GM23338 (cell line): ENCODE data around the gene ENC1. TPM values are rescaled to one million over a fixed set of nuclear protein-coding genes. Genes with fewer than 3 reads are reported as not detected.

Experiments
- CTCF ChIP-seq, 2 experiments: fragments of 200-600 bp in 1 of 2; sonication (generic) in 1 of 2; conservative IDR thresholded peaks; 2 replicates each; pipeline versions ENCODE4 v1.5.1 to v1.6.1; 2016 to 2017; ENCODE audit warnings: antibody characterized with exemption in 2 of 2, low read depth in 2 of 2, mild to moderate bottlenecking in 2 of 2, moderate library complexity in 1 of 2
- JUNB ChIP-seq: IDR thresholded peaks from one replicate; pipeline ENCODE4 v1.6.1; 2016; ENCODE audit warnings: antibody characterized with exemption; ENCODE audit not compliant: unreplicated experiment
- NANOG ChIP-seq: IDR thresholded peaks from 2 replicates; pipeline ENCODE4 v1.6.1; 2016; ENCODE audit warnings: antibody characterized with exemption, borderline replicate concordance
- REST ChIP-seq: IDR thresholded peaks from one replicate; pipeline ENCODE4 v1.6.1; 2018; ENCODE audit warnings: antibody characterized with exemption; ENCODE audit not compliant: unreplicated experiment
- polyA plus RNA-seq: library from polyadenylated mRNA; unstranded; fragments of >200 nt; fragmentation: Nextera tagmentation; extraction: Ambion mirVana; gene quantifications from 2 replicates; pipeline ENCODE4 v1.2.1, GENCODE V29; 2016
- total RNA-seq: library from RNA; depleted of rRNA; stranded (reverse); fragments of >200 nt; shearing (Covaris generic); gene quantifications from 2 replicates; pipeline ENCODE4 v1.2.3, GENCODE V29; 2014
- TF ChIP-seq, protein P1 (sequence below): fragments of 250-450 bp; sonication (Bioruptor Pico); IDR thresholded peaks from 2 replicates; pipeline ENCODE4 v1.5.0; 2020; ENCODE audit warnings: mild to moderate bottlenecking, moderate library complexity

The ENC1 gene
- total and polyA plus RNA-seq, 2 experiments from 2014 or later = 8.2 to 27.9 TPM

GRCh38 chr5:74667396-74667795 is 26.9 kb upstream of the ENC1 start (continued):
- TF ChIP-seq, protein P1, sequence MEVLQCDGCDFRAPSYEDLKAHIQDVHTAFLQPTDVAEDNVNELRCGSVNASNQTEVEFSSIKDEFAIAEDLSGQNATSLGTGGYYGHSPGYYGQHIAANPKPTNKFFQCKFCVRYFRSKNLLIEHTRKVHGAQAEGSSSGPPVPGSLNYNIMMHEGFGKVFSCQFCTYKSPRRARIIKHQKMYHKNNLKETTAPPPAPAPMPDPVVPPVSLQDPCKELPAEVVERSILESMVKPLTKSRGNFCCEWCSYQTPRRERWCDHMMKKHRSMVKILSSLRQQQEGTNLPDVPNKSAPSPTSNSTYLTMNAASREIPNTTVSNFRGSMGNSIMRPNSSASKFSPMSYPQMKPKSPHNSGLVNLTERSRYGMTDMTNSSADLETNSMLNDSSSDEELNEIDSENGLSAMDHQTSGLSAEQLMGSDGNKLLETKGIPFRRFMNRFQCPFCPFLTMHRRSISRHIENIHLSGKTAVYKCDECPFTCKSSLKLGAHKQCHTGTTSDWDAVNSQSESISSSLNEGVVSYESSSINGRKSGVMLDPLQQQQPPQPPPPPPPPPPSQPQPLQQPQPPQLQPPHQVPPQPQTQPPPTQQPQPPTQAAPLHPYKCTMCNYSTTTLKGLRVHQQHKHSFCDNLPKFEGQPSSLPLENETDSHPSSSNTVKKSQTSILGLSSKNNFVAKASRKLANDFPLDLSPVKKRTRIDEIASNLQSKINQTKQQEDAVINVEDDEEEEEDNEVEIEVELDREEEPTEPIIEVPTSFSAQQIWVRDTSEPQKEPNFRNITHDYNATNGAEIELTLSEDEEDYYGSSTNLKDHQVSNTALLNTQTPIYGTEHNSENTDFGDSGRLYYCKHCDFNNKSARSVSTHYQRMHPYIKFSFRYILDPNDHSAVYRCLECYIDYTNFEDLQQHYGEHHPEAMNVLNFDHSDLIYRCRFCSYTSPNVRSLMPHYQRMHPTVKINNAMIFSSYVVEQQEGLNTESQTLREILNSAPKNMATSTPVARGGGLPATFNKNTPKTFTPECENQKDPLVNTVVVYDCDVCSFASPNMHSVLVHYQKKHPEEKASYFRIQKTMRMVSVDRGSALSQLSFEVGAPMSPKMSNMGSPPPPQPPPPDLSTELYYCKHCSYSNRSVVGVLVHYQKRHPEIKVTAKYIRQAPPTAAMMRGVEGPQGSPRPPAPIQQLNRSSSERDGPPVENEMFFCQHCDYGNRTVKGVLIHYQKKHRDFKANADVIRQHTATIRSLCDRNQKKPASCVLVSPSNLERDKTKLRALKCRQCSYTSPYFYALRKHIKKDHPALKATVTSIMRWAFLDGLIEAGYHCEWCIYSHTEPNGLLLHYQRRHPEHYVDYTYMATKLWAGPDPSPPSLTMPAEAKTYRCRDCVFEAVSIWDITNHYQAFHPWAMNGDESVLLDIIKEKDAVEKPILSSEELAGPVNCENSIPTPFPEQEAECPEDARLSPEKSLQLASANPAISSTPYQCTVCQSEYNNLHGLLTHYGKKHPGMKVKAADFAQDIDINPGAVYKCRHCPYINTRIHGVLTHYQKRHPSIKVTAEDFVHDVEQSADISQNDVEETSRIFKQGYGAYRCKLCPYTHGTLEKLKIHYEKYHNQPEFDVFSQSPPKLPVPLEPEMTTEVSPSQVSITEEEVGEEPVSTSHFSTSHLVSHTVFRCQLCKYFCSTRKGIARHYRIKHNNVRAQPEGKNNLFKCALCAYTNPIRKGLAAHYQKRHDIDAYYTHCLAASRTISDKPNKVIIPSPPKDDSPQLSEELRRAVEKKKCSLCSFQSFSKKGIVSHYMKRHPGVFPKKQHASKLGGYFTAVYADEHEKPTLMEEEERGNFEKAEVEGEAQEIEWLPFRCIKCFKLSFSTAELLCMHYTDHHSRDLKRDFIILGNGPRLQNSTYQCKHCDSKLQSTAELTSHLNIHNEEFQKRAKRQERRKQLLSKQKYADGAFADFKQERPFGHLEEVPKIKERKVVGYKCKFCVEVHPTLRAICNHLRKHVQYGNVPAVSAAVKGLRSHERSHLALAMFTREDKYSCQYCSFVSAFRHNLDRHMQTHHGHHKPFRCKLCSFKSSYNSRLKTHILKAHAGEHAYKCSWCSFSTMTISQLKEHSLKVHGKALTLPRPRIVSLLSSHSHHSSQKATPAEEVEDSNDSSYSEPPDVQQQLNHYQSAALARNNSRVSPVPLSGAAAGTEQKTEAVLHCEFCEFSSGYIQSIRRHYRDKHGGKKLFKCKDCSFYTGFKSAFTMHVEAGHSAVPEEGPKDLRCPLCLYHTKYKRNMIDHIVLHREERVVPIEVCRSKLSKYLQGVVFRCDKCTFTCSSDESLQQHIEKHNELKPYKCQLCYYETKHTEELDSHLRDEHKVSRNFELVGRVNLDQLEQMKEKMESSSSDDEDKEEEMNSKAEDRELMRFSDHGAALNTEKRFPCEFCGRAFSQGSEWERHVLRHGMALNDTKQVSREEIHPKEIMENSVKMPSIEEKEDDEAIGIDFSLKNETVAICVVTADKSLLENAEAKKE (CRISPR knock-in tag) = no peak
- no peak for TF ChIP-seq CTCF (conservative IDR thresholded peaks at IDR 0.05; ENCODE audit: low read depth in 2 of 2)
- no peak for TF ChIP-seq REST
- TF ChIP-seq NANOG = no peak
- TF ChIP-seq JUNB = no peak
